ENCODE data around the gene STPG3.

Gene STPG3

DNA sequence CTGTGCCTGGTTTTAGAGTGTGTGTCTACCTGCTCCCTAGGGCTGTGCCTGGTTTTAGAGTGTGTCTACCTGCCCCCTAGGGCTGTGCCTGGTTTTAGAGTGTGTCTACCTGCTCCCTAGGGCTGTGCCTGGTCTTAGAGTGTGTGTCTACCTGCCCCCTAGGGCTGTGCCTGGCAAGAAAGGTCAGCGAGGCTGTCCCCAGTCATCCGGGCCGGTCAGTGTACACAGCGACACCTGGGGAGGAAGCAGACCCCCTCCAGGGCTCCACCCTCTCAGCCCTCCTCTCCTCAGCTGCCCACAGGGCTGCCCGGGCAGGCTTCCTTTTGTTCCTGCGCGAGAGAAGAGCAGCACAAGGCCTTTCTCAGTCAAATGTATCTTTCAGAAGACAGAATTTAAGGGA is 46.9 kb downstream of the STPG3 start:
- peak overlapping the region; percentile 96 for H3K27ac ChIP-seq
- TF ChIP-seq, protein P1, sequence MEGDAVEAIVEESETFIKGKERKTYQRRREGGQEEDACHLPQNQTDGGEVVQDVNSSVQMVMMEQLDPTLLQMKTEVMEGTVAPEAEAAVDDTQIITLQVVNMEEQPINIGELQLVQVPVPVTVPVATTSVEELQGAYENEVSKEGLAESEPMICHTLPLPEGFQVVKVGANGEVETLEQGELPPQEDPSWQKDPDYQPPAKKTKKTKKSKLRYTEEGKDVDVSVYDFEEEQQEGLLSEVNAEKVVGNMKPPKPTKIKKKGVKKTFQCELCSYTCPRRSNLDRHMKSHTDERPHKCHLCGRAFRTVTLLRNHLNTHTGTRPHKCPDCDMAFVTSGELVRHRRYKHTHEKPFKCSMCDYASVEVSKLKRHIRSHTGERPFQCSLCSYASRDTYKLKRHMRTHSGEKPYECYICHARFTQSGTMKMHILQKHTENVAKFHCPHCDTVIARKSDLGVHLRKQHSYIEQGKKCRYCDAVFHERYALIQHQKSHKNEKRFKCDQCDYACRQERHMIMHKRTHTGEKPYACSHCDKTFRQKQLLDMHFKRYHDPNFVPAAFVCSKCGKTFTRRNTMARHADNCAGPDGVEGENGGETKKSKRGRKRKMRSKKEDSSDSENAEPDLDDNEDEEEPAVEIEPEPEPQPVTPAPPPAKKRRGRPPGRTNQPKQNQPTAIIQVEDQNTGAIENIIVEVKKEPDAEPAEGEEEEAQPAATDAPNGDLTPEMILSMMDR (conservative IDR thresholded peaks at IDR 0.05), result no peak

- TF ChIP-seq, protein P1 (conservative IDR thresholded peaks at IDR 0.05), result no peak
- peak overlapping the region; percentile 96 for H3K27ac ChIP-seq
These were observed 47.5 kb downstream of the STPG3 start for GRCh38 chr9:137298401-137299202.

GRCh38 chr9:137299203-137299565 is 48.1 kb downstream of the STPG3 start:
- TF ChIP-seq, protein P1 (conservative IDR thresholded peaks at IDR 0.05), result no peak
- H3K27ac ChIP-seq, result peak overlapping the region; percentile 96

DNA sequence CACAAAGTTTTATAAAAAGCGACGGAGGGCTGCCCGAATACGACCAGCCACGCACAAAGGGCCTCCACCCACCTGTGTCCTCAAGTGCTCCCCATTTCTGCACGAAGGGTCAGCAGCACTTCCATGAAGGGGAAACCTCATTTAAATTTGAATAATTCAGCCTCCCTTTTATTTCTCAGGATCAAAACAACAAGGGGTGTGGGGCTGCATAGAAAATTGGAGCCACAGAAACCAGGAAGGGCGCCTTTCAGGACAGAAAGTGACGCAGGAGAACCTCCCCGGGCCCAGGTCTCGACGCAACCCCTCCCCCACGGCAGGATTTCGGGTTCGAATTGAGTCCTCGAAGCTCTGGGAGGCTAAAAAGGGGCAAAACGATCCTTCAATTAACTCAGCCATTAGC is 48.9 kb downstream of the STPG3 start:
- TF ChIP-seq, protein P1 (conservative IDR thresholded peaks at IDR 0.05), result no peak
- peak overlapping the region; percentile 96 for H3K27ac ChIP-seq

- peak overlapping the region; percentile 96 for H3K27ac ChIP-seq
- TF ChIP-seq, protein P1 (conservative IDR thresholded peaks at IDR 0.05), result no peak
These were observed 49.5 kb downstream of the STPG3 start for GRCh38 chr9:137300567-137301080.

DNA sequence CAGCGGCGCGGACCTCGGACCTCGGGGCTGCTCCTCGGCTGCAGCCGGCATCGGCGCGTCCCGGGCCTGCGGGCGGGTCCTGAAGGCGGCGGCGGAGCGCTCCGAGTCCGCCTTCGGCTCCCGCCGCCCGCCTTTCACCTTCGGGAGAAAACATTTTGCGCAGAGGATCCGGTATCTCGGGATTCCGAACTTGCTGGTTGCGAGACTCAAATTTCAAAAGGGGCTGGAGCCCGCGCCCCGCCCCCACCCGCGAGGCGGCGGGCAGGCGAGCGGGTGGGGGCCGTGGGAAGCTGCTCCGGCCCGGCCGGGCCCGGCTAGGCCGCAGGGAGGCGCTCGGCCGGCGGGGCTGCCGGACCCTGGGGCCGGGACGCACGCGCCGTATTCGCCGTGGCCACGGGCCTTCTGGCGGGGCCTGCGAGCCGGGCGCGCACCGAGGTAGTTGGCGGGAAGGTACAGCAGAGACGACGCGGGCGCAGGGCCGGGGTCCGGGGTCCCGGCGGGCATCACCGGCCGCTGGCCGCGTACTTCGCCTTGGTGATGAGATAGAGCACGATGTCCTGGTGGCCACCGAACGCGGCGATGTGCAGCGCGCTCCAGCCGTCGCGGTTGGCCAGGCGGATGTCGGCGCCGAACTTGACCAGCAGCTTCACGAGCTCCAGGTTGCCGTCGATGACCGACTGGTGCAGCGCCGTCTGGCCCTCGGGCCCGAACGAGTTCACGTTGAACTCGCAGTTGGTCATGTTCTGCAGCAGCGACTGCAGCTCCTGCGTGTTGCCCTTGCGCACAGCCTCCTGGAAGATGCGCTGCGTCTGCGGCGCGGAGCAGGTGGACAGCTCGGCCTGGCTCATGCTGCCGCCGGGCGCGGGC is 50.2 kb downstream of the STPG3 start:
- TF ChIP-seq, protein P1 (conservative IDR thresholded peaks at IDR 0.05), result peak; percentile 77
- peak overlapping the region; percentile 96 for H3K27ac ChIP-seq

GRCh38 chr9:137302118-137302448 is 51.0 kb downstream of the STPG3 start, which contains the start of gene NRARP:
NRARP (minus strand) TSS chr9:137302271; CDS start chr9:137301928, 343 bp downstream.
- TF ChIP-seq, protein P1 (conservative IDR thresholded peaks at IDR 0.05), result no peak
- H3K27ac ChIP-seq, result peak within 1 kb of the TSS; percentile 96

Measured in VCaP (cell line).